ENCODE data around the gene UBE2QL1.

Gene UBE2QL1

GRCh38 chr5:6455571-6456200, 7.0 kb downstream of the UBE2QL1 start:
- DNase-seq: no peak

GRCh38 chr5:6456766-6457370, 8.2 kb downstream of the UBE2QL1 start:
- DNase-seq: no peak

- no peak for DNase-seq
Observed at GRCh38 chr5:6457592-6457991, 8.9 kb downstream of the UBE2QL1 start.

- DNase-seq: no peak
Observed at GRCh38 chr5:6458833-6459232, 10.2 kb downstream of the UBE2QL1 start.

- DNase-seq: no peak
Observed at GRCh38 chr5:6459896-6460295, 11.2 kb downstream of the UBE2QL1 start.

GRCh38 chr5:6461006-6461405, 12.3 kb downstream of the UBE2QL1 start:
- no peak for DNase-seq

- DNase-seq: no peak
Observed at GRCh38 chr5:6461793-6462650, 13.4 kb downstream of the UBE2QL1 start.

GRCh38 chr5:6462671-6463070, 14.0 kb downstream of the UBE2QL1 start:
- DNase-seq: no peak

- DNase-seq: no peak
Observed at GRCh38 chr5:6464441-6464840, 15.8 kb downstream of the UBE2QL1 start.

GRCh38 chr5:6465831-6466790, 17.5 kb downstream of the UBE2QL1 start:
- DNase-seq: no peak

GRCh38 chr5:6466975-6467567, 18.4 kb downstream of the UBE2QL1 start:
- no peak for DNase-seq

- no peak for DNase-seq
Observed at GRCh38 chr5:6467591-6467990, 18.9 kb downstream of the UBE2QL1 start.

GRCh38 chr5:6468104-6468503, 19.4 kb downstream of the UBE2QL1 start:
- no peak for DNase-seq

GRCh38 chr5:6468870-6469269, 20.2 kb downstream of the UBE2QL1 start:
- no peak for DNase-seq

- no peak for DNase-seq
Observed at GRCh38 chr5:6469836-6470235, 21.2 kb downstream of the UBE2QL1 start.

GRCh38 chr5:6470672-6471071, 22.0 kb downstream of the UBE2QL1 start:
- no peak for DNase-seq

- no peak for DNase-seq
Observed at GRCh38 chr5:6471252-6471651, 22.6 kb downstream of the UBE2QL1 start.

- no peak for DNase-seq
Observed at GRCh38 chr5:6472792-6473191, 24.1 kb downstream of the UBE2QL1 start.

GRCh38 chr5:6473284-6473683, 24.6 kb downstream of the UBE2QL1 start:
- DNase-seq: no peak

GRCh38 chr5:6475626-6476312, 27.1 kb downstream of the UBE2QL1 start:
- no peak for DNase-seq

- DNase-seq: no peak
Observed at GRCh38 chr5:6476313-6476661, 27.6 kb downstream of the UBE2QL1 start.

- DNase-seq: no peak
Observed at GRCh38 chr5:6478793-6479192, 30.1 kb downstream of the UBE2QL1 start.
